MG63 (cell line): ENCODE data around the gene DOCK6. TPM values are rescaled to one million over a fixed set of nuclear protein-coding genes. Genes with fewer than 3 reads are reported as not detected.
A peak's percentile ranks its signal among the peaks of the same experiment; 100 is the strongest.

Experiments used
- DNase-seq: peaks from one replicate; pipeline ENCODE4 v3.0.0-alpha.2; 2020
- H3K27me3 ChIP-seq: fragments of 250-450 bp; sonication (Bioruptor Pico); 2 replicates; pipeline ENCODE4 v1.5.1; 2020; ENCODE audit warnings: mild to moderate bottlenecking, moderate library complexity
- H3K36me3 ChIP-seq: fragments of 250-450 bp; sonication (Bioruptor Pico); 2 replicates; pipeline ENCODE4 v1.5.1; 2020; ENCODE audit warnings: mild to moderate bottlenecking, moderate library complexity
- H3K4me3 ChIP-seq: fragments of 250-450 bp; sonication (Bioruptor Pico); 2 replicates; pipeline ENCODE4 v1.5.1; 2020; ENCODE audit warnings: mild to moderate bottlenecking, moderate library complexity
- H3K9me3 ChIP-seq: fragments of 250-450 bp; sonication (Bioruptor Pico); 2 replicates; pipeline ENCODE4 v1.5.1; 2020; ENCODE audit warnings: mild to moderate bottlenecking, moderate library complexity
- total RNA-seq: library from RNA; depleted of rRNA; stranded (reverse); fragments of >200 nt; shearing (Covaris generic); gene quantifications from 2 replicates; pipeline ENCODE4 v1.2.3, GENCODE V29; 2014; ENCODE audit warnings: low replicate concordance

Gene DOCK6
- total RNA-seq, 1 experiment from 2014 or later = 8.8 TPM

- DNase-seq = no peak
- peaks cover 18% of the 10 kb centered on the region for H3K27me3 ChIP-seq
- H3K36me3 ChIP-seq = no peaks in the 10 kb centered on the region
- no peak overlapping the region for H3K4me3 ChIP-seq
- peaks cover 2% of the 10 kb centered on the region; the same call in 1 of the 2 replicates for H3K9me3 ChIP-seq
These were observed 19.2 kb upstream of the DOCK6 start for GRCh38 chr19:11281356-11282049.

- H3K9me3 ChIP-seq = peaks cover 2% of the 10 kb centered on the region; the same call in 1 of the 2 replicates
- no peaks in the 10 kb centered on the region for H3K36me3 ChIP-seq
- no peak overlapping the region for H3K4me3 ChIP-seq
- no peak for DNase-seq
- peaks cover 21% of the 10 kb centered on the region for H3K27me3 ChIP-seq
These were observed 17.3 kb upstream of the DOCK6 start for GRCh38 chr19:11279505-11280236.

- H3K36me3 ChIP-seq = no peaks in the 10 kb centered on the region
- H3K9me3 ChIP-seq = peaks cover 2% of the 10 kb centered on the region
- no peak overlapping the region for H3K4me3 ChIP-seq
- peaks cover 21% of the 10 kb centered on the region for H3K27me3 ChIP-seq
- no peak for DNase-seq
These were observed 16.3 kb upstream of the DOCK6 start for GRCh38 chr19:11278670-11279069.

GRCh38 chr19:11274533-11275086, 12.3 kb upstream of the DOCK6 start:
- H3K36me3 ChIP-seq = no peaks in the 10 kb centered on the region
- H3K4me3 ChIP-seq = no peak overlapping the region
- H3K9me3 ChIP-seq = peaks cover 2% of the 10 kb centered on the region
- peaks cover 20% of the 10 kb centered on the region for H3K27me3 ChIP-seq
- DNase-seq = no peak

- no peak for DNase-seq
These were observed 11.7 kb upstream of the DOCK6 start for GRCh38 chr19:11273989-11274388.

GRCh38 chr19:11273296-11273695, 11.0 kb upstream of the DOCK6 start:
- H3K27me3 ChIP-seq = peaks cover 16% of the 10 kb centered on the region
- no peaks in the 10 kb centered on the region; the same call in 1 of the 2 replicates for H3K9me3 ChIP-seq
- no peaks in the 10 kb centered on the region for H3K36me3 ChIP-seq
- DNase-seq = no peak
- no peak overlapping the region for H3K4me3 ChIP-seq

More at GRCh38 chr19:11273989-11274388, 11.7 kb upstream of the DOCK6 start:
- no peaks in the 10 kb centered on the region; the same call in 1 of the 2 replicates for H3K9me3 ChIP-seq
- H3K4me3 ChIP-seq = no peak overlapping the region
- peaks cover 19% of the 10 kb centered on the region for H3K27me3 ChIP-seq
- H3K36me3 ChIP-seq = no peaks in the 10 kb centered on the region

GRCh38 chr19:11269408-11269807, 7.1 kb upstream of the DOCK6 start:
- Histone ChIP-seq H3K27me3 (no peaks in the 10 kb centered on the region), H3K9me3 (no peaks in the 10 kb centered on the region; the same call in 1 of the 2 replicates), H3K36me3 (no peaks in the 10 kb centered on the region), H3K4me3 (no peak overlapping the region)
- peak; percentile 48 for DNase-seq

GRCh38 chr19:11268783-11269267, 6.5 kb upstream of the DOCK6 start:
- H3K27me3 ChIP-seq = no peaks in the 10 kb centered on the region
- H3K9me3 ChIP-seq = no peaks in the 10 kb centered on the region
- no peaks in the 10 kb centered on the region for H3K36me3 ChIP-seq
- DNase-seq = peak; percentile 77
- H3K4me3 ChIP-seq = no peak overlapping the region

- Histone ChIP-seq H3K27me3 (no peaks in the 10 kb centered on the region), H3K36me3 (no peaks in the 10 kb centered on the region), H3K4me3 (no peak overlapping the region), H3K9me3 (no peaks in the 10 kb centered on the region)
- no peak for DNase-seq
These were observed 5.2 kb upstream of the DOCK6 start for GRCh38 chr19:11267316-11268085.

GRCh38 chr19:11265785-11266236, 3.5 kb upstream of the DOCK6 start:
- Histone ChIP-seq H3K27me3 (no peaks in the 10 kb centered on the region), H3K4me3 (no peak overlapping the region), H3K9me3 (no peaks in the 10 kb centered on the region), H3K36me3 (no peaks in the 10 kb centered on the region)
- DNase-seq = peak; percentile 67

GRCh38 chr19:11265177-11265784, 3.0 kb upstream of the DOCK6 start:
- no peaks in the 10 kb centered on the region for H3K27me3 ChIP-seq
- no peaks in the 10 kb centered on the region for H3K9me3 ChIP-seq
- no peak overlapping the region for H3K4me3 ChIP-seq
- H3K36me3 ChIP-seq = no peaks in the 10 kb centered on the region
- DNase-seq = no peak

GRCh38 chr19:11264452-11265176, 2.3 kb upstream of the DOCK6 start:
- no peaks in the 10 kb centered on the region for H3K27me3 ChIP-seq
- no peaks in the 10 kb centered on the region for H3K9me3 ChIP-seq
- H3K4me3 ChIP-seq = no peak overlapping the region
- no peaks in the 10 kb centered on the region for H3K36me3 ChIP-seq
- DNase-seq = no peak

GRCh38 chr19:11263726-11264125, 1.4 kb upstream of the DOCK6 start:
- H3K4me3 ChIP-seq = no peak overlapping the region
- H3K36me3 ChIP-seq = no peaks in the 10 kb centered on the region
- DNase-seq = no peak
- no peaks in the 10 kb centered on the region for H3K9me3 ChIP-seq
- no peaks in the 10 kb centered on the region for H3K27me3 ChIP-seq

- Histone ChIP-seq H3K4me3 (peak overlapping the region; percentile 83), H3K9me3 (no peaks in the 10 kb centered on the region), H3K27me3 (no peaks in the 10 kb centered on the region), H3K36me3 (no peaks in the 10 kb centered on the region)
- DNase-seq = no peak
These were observed 823 bp downstream of the DOCK6 start for GRCh38 chr19:11261431-11261970.

GRCh38 chr19:11260996-11261395, 1.3 kb downstream of the DOCK6 start:
- no peaks in the 10 kb centered on the region for H3K36me3 ChIP-seq
- no peaks in the 10 kb centered on the region for H3K9me3 ChIP-seq
- no peak overlapping the region for H3K4me3 ChIP-seq
- H3K27me3 ChIP-seq = no peaks in the 10 kb centered on the region
- no peak for DNase-seq
